ENCODE data around the gene CEACAM21.

CEACAM21 gene

GRCh38 chr19:41584260-41584810, 8.4 kb downstream of the CEACAM21 start:
- no peak for DNase-seq

GRCh38 chr19:41584931-41585330, 9.0 kb downstream of the CEACAM21 start:
- no peak for DNase-seq

- no peak for DNase-seq
Measured at GRCh38 chr19:41586064-41586463, 10.1 kb downstream of the CEACAM21 start.

- DNase-seq, result no peak
Measured at GRCh38 chr19:41587101-41587837, 11.3 kb downstream of the CEACAM21 start.

- no peak for DNase-seq
Measured at GRCh38 chr19:41587838-41588210, 11.9 kb downstream of the CEACAM21 start.

GRCh38 chr19:41588497-41589209, 12.7 kb downstream of the CEACAM21 start:
- no peak for DNase-seq

- no peak for DNase-seq
Measured at GRCh38 chr19:41589371-41589770, 13.4 kb downstream of the CEACAM21 start.

- no peak for DNase-seq
Measured at GRCh38 chr19:41590936-41591335, 15.0 kb downstream of the CEACAM21 start.

- DNase-seq, result no peak
Measured at GRCh38 chr19:41591951-41592562, 16.1 kb downstream of the CEACAM21 start.

- DNase-seq, result peak in 9 of 56 donors; percentile 1 to 16 (median 5)
Measured at GRCh38 chr19:41595258-41595889, 19.4 kb downstream of the CEACAM21 start.

GRCh38 chr19:41595890-41596280, 19.9 kb downstream of the CEACAM21 start:
- no peak for DNase-seq

- DNase-seq, result peak in 42 of 56 donors; percentile 1 to 79 (median 18)
Measured at GRCh38 chr19:41597600-41598041, 21.7 kb downstream of the CEACAM21 start.

- no peak for DNase-seq
Measured at GRCh38 chr19:41599175-41599966, 23.4 kb downstream of the CEACAM21 start.

- no peak for DNase-seq
Measured at GRCh38 chr19:41601771-41602170, 25.8 kb downstream of the CEACAM21 start.

- no peak for DNase-seq
Measured at GRCh38 chr19:41604831-41605230, 28.9 kb downstream of the CEACAM21 start.

- DNase-seq, result no peak
Measured at GRCh38 chr19:41606215-41606837, 30.4 kb downstream of the CEACAM21 start.

GRCh38 chr19:41607668-41608067, 31.7 kb downstream of the CEACAM21 start:
- DNase-seq, result no peak

- DNase-seq, result no peak
Measured at GRCh38 chr19:41610789-41611188, 34.8 kb downstream of the CEACAM21 start.

GRCh38 chr19:41612483-41612882, 36.5 kb downstream of the CEACAM21 start:
- no peak for DNase-seq

- no peak for DNase-seq
Measured at GRCh38 chr19:41615207-41615606, 39.2 kb downstream of the CEACAM21 start.
